HG02588 (cell line): ENCODE results near the gene SLK.

Experiments used
- ATAC-seq: cut with Tn5 transposase; IDR thresholded peaks from one replicate; pipeline ENCODE4 v1.9.1; 2021; ENCODE audit warnings: mild to moderate bottlenecking, moderate library complexity; ENCODE audit not compliant: unreplicated experiment

SLK gene

DNA sequence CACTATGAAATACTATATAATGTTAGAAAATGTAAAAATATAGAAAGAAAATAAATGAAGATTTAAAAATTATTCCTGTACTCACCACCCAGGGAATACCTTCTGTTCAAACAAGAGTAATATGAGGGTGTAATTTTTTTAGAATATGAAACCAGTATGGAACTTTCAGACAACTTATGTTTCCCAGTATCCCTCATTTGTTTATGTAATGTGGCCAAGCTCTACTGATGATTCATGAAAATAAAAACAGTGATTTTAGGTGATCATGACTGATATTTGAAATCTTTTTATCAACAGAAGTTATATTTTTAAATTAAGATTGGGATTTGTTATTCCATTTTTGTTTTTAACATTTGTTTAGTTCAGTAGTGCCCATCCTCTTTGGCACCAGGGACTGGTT lies 18.8 kb downstream of the SLK start:
- ATAC-seq, result no peak

DNA sequence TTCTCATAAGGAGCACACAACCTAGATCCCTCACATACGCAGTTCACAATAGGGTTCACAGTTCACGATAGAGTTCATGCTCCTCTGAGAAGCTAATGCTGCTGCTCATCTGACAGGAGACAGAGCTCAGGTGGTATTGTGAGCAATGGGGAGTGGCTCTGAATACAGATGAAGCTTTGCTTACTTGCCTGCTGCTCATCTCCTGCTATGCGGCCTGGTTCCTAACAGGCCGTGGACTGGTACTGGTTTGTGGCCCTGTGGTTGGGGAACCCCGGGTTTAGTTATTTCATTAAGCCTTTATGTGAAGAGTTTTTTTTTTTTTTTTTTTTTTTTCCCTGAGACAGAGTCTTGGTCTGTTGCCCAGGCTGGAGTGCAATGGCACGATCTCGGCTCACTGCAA lies 19.4 kb downstream of the SLK start:
- no peak for ATAC-seq

DNA sequence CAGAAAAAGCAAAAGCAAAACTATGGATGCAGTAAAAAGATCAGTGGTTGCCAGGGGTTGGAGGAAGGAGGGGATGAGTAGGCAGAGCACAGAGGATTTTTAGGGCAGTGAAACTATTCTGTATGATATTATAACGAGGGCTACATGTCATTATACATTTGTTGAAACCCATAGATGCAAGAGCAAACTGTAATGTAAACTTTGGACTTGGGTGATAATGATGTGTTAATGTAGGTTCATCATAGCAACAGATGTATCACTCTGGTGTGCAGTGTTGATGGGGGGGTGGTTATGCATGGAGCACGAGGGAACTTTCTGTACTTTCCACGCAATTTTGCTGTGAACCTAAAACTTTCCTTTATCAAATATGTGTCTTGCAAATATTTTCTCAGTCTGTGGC lies 23.2 kb downstream of the SLK start:
- no peak for ATAC-seq

DNA sequence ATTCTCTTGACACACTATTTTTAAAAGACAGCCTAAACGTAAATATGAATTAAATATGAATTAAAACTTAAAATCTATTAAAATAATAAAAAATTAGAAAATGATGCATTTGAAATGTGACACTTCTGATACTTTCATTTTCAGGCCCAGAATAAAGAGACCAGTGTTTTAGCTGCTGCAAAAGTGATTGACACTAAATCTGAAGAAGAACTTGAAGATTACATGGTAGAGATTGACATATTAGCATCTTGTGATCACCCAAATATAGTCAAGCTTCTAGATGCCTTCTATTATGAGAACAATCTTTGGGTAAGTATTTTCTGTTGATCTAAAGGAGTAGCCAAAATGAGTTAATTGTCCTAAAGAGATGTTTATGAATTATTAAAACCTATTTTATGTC lies 23.6 kb downstream of the SLK start:
- no peak for ATAC-seq

DNA sequence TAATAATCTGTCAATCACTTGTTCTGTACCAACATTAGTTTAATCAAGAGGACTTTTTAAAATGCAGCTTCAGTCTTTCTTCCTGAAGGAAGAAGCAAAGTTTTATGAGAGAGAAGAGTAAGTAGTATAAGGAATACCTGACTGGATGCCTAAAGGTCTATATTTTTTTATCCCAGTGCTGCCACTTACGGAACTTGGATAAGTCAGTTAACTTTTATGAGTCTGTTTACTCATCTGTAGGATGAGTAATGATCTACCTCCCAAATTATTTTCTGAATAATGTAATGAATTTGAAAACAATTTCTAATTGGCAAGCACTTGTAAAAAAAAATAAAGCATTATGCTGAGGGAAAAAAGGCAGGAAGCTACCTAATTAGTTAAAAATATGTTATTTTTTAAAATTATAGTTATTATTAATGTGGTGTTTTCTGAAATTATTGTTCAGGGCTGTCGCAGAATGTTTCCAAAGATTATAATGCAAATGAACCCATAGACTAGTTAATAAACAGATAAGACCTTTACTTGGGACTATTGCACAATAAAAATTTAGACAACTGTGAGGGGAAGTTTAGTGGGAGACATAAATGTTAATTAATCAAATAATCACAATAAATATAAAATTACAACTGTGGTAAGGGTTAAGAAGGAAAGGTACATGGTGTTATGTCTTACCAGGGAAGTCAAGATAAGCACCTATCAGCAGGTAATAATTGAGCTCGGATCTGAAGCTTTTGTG lies 24.6 kb downstream of the SLK start:
- ATAC-seq, result no peak

DNA sequence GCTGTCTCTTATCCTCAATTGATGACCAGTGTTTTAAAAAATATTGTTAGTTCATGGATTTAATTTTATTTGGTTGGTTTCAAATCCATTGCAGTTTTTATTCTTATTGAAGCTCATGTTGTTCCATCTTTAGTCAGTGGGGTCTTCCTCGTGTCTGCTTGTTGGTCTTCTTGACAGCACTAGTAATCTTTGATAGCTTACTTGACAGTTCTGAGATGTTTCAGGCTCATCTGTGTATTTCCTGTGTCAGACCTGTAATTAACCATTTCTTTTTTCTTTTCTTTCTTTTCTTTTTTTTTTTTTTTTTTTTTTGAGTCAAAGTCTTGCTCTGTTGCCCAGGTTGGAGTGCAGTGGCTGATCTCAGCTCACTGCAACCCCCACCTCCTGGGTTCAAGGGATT lies 28.2 kb downstream of the SLK start:
- no peak for ATAC-seq

DNA sequence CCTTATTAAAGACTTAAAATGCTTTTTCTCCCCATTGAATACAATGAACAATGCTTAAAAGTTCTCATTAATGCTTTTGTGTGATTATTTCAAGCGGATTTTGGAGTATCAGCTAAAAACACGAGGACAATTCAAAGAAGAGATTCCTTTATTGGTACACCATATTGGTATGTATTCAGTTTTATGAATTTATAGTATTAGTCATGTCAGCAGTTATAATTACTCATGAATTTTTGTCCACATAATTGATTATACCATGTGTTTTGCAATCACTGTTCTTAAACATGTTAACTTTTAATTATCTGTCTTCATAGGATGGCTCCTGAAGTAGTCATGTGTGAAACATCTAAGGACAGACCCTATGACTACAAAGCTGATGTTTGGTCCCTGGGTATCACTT lies 31.9 kb downstream of the SLK start:
- ATAC-seq, result no peak

DNA sequence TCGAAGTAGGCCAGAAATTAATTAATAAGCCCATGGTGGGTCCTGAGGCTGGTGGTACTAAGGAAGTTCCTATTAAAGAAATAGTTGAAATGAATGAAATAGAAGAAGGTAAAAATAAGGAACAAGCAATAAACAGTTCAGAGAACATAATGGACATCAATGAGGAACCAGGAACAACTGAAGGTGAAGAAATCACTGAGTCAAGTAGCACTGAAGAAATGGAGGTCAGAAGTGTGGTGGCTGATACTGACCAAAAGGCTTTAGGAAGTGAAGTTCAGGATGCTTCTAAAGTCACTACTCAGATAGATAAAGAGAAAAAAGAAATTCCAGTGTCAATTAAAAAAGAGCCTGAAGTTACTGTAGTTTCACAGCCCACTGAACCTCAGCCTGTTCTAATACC lies 36.0 kb downstream of the SLK start:
- ATAC-seq, result no peak

DNA sequence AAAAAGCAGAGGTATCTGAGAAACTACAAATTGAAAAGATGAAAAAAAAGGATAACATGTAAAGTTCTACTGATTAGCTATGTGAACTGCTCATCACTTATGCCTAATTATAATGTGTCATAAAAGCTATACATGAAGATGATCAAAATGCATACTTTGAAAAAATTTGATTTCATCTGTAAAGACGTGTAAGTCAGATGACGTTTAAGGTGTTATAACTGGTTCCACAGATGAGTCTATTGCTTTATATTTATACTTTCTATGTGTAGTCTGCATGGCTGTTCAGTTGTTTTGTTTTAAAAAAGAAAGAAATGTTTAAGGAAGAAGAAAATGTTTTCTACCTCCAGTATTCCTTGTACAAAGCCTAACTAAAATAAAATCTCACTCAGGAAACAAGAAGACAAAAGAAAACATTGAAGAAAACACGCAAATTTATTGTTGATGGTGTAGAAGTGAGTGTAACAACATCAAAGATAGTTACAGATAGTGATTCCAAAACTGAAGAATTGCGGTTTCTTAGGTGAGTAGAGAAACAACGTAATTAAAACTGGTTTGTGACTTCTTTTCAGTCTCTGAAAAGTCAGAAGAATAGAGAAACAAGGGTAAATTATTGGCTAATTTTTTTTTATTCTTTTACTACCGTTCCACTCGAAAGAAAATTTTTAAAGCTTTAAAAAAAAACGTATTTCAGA lies 38.4 kb downstream of the SLK start:
- no peak for ATAC-seq

DNA sequence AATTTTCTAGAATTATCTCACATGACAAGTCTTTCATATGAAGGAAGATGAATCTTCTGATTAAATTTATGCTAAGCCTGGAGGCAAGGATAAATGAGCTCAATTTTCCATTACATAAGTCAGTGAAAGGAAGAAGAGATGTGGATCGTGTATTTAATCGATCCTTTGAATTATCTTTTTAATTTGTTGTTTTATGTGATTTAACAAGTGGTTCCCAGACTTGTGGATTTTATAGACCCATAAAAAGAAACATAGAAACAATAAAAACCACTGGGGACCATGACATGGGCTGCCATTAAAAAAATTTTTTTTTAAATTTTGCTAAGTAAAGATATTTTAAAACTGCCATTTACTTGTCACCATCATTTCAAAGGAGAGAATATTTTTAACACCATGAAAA lies 45.0 kb downstream of the SLK start:
- no peak for ATAC-seq

DNA sequence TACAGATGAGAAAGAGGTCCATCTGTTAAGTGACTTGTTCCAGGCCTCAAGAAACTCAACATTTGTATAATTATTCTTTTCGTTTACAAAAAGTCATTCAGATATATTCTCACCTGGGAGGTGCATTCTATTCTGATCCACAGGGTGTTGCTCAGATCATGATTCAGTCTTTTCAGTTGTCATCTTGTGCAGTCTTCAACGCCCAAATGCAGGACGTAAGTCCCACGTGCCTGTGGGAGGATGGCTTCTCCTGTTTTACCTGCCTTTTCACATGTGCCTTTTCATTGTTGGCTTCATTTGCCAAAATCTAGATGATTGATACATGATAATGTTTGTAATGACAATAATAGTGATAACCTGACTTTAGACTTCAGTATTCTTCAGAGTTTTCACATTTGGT lies 46.5 kb downstream of the SLK start:
- no peak for ATAC-seq

DNA sequence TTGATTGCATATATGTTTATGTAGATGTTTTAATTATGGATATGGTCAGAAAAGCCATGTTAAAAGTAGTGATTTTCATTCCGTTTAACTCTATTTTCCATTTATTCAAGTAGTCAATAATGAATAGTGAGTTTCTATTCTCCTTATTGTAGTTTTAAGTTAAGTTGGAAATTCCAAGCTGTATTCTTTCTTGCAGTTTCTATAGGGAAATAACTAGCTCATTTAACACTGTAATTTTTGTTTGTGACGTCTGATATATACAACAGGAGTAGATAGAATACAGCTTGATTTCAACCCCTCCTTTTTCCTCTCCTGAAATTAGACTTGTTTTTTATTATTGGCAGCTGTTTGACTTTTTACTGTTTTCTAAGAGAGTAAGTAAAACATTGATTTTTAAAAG lies 47.2 kb downstream of the SLK start:
- no peak for ATAC-seq

DNA sequence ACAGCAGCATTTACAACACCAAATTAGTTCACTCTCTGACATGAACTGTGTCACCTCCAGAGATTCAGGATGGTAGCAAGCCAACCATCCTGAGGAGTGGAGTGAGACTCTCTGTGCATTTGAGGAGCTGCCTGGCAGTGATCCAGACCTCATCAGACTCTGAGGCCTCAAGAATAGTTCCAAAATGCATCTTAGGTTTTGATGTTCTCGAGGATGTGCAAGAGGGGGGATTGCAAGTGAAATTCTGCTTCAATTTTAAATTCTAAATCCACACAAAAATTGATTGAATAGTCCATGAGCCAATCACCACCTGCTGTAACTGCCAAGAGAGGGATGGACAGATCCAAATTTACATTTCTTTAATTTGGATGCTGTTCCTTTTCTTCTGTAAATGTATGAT lies 49.7 kb downstream of the SLK start:
- ATAC-seq, result no peak

DNA sequence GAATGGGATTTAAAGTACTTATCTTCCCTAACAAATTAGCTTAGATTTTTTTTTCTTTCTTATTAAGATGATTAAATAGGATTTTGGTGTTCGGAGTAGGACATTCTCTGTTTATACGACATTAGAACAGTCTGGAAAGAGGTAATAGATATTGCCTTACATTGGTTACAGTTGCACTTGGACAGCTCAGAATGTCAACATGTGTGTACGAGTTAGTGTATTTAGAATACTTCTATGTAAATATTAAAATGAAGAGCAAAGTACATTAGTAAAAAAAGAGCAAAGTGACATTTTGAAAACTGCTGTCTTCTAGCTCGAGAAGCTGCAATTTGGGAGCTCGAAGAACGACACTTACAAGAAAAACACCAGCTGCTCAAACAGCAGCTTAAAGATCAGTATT lies 51.5 kb downstream of the SLK start:
- ATAC-seq, result no peak

DNA sequence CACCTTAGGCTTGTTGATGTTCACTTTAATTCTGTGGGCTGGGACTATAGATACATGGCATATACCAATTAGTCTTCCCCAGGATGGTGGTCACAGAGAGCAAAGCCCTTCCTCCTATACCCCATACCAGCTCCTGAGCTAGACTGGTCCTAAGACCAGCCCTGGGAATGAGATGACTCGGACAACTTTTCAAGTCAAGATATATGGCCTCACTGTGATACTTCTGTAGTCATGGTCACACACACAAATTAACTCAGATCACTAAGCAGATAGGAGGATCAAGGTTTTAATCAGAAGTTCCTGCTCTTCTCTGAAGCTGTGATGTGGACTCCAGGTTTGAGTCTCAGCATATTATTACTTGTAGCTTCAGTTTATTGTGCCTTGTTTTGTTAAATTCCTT lies 53.1 kb downstream of the SLK start:
- ATAC-seq, result no peak

DNA sequence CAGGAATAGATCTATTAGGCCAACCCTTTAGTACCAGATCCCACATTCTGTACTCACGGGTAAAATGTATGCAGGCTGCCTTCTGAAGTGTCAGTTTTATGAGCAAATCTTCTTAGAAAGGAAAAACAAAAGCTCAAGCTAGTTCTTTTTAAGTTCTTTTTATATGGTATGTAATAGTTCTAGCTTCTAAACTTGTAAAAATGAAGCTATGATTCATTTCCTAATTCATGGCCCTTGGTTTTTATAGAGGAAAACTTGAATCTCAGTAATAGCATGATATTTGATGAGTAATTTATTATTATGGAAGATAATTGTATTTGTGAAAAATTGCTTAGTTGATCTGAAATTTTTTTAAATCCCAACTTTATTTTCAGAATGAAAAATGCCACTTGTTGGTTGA lies 54.3 kb downstream of the SLK start:
- ATAC-seq, result no peak

DNA sequence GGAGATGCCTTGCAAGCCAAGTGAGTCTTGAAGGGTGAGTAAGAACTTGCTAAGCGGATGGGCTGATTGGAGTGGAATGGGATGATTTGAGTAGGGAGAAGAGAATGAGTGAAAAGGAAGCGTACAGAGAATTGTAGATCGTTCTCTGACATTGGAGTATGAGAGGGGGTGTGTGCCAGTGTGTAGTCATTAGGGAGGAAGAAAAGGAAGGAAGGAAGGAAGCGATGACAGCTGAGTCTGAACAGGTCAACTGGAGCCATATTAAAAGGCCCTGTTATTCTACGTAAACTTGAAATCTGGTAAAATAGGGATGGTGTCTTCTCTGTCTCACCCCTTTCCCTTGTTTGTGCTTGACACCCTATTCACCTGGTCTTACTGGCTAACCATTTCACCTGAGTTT lies 55.1 kb downstream of the SLK start:
- ATAC-seq, result no peak

DNA sequence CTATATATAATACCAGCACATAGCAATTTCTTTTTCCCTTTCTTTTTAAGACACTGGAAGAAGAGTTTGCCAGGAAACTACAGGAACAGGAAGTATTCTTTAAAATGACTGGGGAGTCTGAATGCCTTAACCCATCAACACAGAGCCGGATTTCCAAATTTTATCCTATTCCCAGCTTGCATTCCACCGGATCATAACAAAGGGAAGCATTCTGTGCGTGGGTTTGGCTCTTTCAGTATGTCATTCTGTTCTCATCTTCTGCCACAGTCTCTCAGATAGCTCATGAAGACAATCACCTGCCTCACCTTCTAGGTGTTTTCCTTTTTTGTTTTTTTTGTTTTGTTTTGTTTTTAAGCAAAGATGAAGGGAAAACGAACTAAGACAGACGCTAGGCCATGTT lies 58.6 kb downstream of the SLK start:
- ATAC-seq, result no peak

DNA sequence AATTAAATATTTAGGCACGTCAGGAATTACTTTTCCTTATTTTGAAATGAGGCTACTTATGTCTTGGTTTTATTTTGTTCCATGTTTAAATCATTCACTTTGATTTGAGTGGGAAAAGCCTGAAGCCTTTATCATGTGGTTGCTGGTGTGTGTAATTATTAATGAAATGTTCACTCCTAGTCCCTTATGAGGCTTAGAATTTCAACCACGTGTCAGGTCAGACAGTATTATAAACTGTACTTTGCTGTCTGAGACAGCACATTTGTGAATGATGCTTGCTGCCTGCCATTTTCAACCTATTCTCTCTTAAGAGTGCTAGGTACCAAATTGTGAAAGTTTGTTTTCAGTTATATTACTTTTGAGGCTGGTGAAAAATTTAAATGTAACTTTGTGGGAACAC lies 59.8 kb downstream of the SLK start:
- ATAC-seq, result no peak

DNA sequence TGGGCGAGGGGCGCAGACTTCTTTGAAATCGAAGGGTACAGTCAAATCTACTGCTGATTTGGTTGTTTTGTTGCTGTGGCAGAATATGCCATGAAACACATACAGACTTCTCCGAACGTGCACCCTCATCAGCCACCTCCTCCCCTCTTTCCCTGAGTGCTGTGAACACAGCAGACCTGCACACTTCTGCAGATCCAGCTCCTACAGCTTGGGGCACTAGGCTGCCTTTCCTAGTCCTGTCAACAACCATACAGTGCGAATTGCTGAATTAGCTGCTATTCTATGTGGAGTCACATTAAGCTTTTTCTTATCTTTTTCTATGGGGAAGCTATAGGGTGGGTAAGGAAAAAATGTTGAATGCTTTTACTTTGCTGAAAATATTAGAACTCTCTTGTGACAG lies 61.2 kb downstream of the SLK start:
- no peak for ATAC-seq

DNA sequence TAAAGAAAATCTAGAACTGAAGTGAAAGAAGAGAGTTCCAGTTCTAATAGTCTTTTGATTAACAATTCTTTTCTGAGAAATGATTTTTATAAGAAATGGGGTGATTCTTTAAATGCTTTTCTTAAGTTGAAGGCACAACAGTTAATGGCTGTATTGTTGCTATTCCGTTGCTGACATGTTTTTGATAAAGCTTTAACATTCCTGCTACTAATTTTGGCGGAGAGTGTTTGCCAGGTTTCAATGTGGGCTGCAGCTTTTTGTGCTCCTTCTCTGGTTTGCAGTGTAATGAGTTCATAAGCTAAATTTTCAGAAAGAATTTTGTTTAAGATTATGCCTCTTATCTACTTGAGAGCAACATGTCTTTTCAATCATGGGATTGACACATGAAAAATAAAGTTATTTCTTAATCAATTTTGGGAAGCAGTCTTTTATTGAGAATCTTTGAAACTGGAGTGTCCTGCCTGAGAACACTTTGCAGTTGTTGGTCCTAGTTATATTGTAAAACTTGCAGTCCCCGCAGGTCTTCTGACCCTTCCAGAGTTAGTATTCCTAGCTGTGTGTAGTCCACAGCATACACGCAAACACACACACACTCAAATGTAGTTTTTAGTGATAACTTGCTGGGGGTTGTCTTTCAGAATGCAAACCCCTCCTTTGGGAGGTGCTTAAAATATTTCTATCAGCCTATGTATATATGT lies 62.0 kb downstream of the SLK start:
- no peak for ATAC-seq

DNA sequence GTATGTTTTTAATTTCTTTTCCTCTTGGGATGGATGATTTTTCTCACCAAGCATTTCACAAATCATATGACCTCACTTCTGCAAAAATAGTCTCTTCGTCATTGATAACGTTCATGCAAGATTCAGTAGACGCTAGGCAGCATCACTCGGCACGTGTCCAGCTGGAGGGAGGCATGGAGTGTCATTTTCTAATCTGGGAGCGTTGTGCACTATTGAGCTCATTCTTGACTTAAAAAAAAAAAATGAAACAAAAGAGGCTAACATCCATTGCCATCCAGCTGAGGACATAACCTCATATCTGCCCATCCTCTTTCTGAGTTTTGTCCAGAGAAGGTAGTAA lies 62.6 kb downstream of the SLK start:
- ATAC-seq, result no peak
